Activated gamma-delta T cell (primary cell): ENCODE data around the gene ERO1A.

Experiments used
- DNase-seq: peaks from one replicate; lab custom pipeline; 2025; lab: John Stamatoyannopoulos, UW

The ERO1A gene

GRCh38 chr14:52700701-52701172 lies 5.4 kb upstream of the ERO1A start:
- DNase-seq = no peak

DNA sequence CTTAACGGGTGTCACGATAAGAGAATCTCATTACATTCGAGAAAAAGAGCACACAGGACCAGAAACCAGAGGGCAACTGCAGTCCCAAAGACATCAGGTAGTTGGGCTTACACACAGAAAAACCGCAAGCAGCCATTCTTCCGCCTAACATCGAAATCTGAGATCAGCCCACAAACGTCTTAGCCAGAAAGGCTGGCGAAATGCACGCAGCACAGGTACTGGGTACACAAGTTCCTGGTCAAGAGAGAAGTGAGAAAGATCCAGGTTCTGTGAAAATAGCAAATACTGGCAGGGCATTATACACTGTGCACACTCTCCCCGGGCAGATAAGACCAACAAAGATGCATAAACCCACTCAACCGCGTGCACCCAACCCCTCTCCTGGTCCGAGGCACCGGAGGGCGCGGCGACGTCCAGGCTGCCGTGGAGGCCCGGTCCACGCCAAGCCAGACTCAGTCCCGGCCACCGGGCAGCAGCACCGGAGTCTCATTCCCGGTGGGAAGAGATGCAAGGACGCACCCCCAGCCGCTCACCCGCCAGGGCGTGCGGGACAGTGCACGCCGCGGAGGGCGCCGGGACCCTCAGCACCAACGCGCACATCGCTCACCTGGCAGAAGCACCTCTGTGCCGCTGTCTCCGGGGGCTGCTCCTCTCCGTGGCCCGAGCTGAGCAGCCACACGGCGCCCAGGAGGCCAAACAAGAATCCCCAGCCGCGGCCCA lies 437 bp downstream of the ERO1A start:
- DNase-seq = no peak

DNA sequence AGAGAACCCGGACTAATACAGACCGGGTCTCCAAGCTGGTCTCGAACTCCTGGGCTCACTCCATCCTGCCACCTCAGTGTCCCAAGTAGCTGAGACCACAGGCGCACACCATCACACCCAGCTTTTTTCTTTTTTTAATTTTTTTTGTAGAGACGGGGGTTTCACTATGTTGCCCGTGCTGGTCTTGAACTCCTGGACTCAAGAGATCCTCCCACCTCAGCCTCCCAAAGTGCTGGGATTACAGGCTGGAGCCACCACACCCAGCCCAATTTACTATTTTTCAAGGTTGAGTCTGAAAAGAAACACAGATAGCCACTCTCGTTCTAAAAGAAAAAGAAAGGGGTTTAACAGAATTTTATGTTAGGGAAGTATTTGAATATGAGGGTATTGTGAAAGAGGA lies 1.8 kb downstream of the ERO1A start:
- no peak for DNase-seq

GRCh38 chr14:52693036-52693435 lies 2.3 kb downstream of the ERO1A start:
- no peak for DNase-seq

- no peak for DNase-seq
These were observed 3.0 kb downstream of the ERO1A start for GRCh38 chr14:52692248-52692962.

- no peak for DNase-seq
These were observed 4.2 kb downstream of the ERO1A start for GRCh38 chr14:52690983-52691760.

DNA sequence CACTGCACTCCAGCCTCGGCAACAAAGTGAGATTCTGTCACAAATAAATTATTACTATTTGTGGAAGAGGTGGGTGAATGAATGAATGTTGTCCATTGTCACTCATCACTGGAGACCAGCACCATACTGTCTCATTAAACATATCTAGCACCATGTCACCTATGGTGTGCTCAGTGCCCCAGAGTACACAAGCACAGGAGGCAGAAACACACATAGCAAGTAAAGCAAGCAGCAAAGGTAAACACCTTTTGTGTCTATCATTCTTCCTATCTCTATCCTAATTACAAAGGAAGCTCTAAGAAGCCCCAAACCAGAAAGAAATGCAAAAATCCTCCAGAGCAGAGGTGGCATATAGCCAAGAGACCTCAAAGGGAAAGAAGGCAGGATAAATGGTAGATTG lies 9.2 kb downstream of the ERO1A start:
- DNase-seq = no peak

GRCh38 chr14:52683985-52684520 lies 11.3 kb downstream of the ERO1A start:
- no peak for DNase-seq

GRCh38 chr14:52678591-52678990 lies 16.8 kb downstream of the ERO1A start:
- no peak for DNase-seq

DNA sequence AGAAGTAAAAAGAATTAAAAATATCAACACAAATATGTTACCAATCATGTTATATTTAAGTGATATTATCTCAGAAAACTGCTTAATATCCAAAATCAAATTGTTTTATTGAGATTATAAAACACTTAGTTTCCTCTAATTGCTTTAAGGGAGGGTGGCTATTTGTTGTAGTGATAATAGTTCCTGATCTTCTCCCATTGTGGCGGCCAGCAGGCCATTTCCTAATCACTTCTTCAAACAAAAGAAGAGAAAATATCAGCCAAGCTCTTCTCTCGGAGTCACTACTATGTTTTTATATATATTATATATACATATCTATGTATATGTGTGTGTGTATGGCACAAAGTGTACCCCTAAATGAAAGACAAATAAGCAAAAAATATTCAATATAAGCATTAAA lies 31.5 kb downstream of the ERO1A start:
- no peak for DNase-seq

DNA sequence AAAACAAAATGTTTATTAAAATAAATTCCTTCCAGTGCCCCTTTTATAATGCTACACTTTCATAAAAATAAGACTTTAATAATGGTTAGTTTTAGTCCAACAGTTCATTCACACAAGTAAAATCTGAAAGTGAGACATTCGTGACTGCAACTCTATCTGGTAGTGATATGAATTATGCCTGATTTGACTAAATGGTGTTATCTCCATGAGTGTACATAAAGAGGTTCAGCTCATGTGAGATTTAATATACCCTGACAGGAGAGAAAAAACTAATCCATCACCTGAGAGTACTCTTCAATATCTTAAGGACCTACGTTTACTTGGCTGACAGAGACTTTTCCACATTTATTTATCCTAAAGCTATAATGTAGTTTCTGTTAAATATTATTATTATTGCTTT lies 34.0 kb downstream of the ERO1A start:
- DNase-seq = no peak

- DNase-seq = no peak
These were observed 34.5 kb downstream of the ERO1A start for GRCh38 chr14:52660832-52661231.

- DNase-seq = no peak
These were observed 35.0 kb downstream of the ERO1A start for GRCh38 chr14:52660325-52660724.

- no peak for DNase-seq
These were observed 38.5 kb downstream of the ERO1A start for GRCh38 chr14:52656905-52657304.

- no peak for DNase-seq
These were observed 44.6 kb downstream of the ERO1A start for GRCh38 chr14:52650774-52651173.

DNA sequence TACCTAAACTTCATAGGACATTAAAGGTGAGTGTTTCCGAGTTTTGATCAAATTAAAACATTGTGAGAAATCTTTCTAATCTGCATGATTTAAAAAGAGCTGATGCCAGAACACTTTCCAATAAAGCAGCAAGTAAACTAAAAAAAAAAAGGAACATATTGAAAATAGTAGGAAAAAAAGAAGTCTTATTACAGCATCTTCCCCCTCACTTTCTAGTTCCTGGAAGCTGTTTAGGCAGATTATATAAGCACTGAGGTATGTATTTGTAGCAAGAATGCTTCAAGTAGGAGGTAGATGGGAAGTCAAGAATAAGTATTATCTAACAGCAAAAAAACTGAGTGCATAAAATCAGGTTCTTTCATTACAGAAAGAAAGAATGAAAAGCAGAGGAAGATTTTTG lies 45.8 kb downstream of the ERO1A start:
- DNase-seq = no peak

- no peak for DNase-seq
These were observed 53.6 kb downstream of the ERO1A start for GRCh38 chr14:52641745-52642144.

DNA sequence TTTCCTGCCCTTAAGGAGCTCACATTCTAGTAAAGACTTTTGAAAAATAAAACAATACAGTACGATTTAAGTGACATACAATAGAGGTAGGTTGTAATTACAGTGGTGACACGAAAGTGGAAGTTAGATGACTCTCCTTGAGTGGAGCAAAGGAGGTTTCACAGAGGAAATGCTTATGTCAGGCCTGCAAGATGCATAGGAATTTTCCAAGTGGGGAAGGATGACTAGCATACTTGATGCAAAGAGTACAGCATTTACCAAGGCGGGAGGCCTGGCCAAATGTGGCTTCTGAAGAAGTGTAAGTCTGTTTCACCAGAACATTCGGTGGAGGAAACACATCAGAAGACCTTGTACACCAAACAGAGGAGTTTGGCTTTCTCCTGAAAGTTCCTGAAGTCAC lies 55.2 kb downstream of the ERO1A start:
- DNase-seq = no peak

DNA sequence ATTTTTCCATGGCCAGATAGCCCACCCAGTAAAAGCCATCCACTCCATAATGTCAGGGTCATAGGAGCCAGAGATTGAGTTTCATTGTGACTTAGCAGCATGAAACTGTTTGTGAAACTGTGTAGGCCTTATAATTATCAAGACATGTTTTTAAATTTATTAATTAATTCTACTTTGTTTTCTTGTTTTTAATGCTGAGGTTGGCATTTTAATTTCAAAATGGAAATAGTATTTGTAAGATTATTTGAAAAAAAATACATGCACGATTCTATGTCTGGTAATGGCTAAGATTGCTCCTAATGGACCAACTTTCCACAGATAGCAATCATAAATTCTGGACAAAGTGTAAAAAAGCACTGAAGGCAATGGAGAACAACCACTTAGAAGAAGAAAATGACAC lies 75.7 kb downstream of the ERO1A start:
- no peak for DNase-seq

DNA sequence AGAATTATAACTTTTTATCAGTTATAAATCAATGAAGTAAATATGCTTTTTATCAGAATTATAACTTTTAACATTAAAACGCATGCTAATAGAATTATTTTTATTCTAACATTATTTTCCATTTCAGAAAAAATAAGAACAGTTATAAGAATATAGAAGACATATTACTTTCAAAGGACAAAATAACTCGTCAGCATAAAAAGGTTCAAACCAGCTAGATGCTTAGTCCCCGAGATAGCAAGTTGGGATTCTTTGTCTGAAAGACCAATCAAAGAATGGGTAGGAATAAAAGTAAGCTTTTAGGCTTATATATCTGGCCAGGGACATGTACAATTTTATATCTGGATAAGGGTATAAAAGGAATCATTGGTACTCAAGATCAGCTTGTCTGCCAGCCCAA lies 76.8 kb downstream of the ERO1A start:
- DNase-seq = no peak

- DNase-seq = no peak
These were observed 85.2 kb downstream of the ERO1A start for GRCh38 chr14:52610187-52610586.

DNA sequence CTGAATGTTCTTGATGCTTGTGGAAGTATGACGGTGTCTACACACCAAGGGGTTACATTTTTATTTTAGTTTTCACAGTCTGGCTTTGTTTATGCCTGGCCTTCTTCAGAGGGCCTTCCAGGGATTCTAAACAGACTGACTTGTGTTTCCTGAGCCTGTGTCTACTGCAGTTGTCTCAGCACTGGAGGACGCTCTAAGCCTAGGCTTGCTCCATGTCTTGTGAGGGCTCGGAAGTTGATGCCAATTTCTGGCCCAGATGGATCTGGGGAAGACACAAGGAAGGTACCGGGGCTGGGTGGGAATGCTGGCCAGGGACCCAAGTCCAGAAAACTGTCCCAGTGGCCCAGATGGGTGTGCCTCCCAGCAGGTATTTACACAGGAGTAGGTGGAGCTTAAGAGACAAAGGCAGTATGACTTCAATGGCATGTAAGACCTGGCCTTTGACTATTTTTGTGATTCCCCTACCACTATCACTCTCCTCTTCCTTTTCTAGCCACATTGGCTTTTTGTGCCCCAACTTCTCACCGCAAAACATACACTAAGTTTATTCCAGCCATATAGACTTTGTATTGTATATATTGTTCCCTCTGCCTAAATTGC lies 85.8 kb downstream of the ERO1A start:
- no peak for DNase-seq
